NT2/D1 (cell line): ENCODE measurements around the gene ZFHX3.

Experiments
- YY1 ChIP-seq: IDR thresholded peaks from 2 replicates; pipeline ENCODE4 v1.6.1; 2011; ENCODE audit not compliant: insufficient read length, insufficient read depth
- ZNF274 ChIP-seq: IDR thresholded peaks from 2 replicates; pipeline ENCODE4 v1.6.1; 2011; ENCODE audit warnings: mild to moderate bottlenecking, low read depth, low read length

DNA sequence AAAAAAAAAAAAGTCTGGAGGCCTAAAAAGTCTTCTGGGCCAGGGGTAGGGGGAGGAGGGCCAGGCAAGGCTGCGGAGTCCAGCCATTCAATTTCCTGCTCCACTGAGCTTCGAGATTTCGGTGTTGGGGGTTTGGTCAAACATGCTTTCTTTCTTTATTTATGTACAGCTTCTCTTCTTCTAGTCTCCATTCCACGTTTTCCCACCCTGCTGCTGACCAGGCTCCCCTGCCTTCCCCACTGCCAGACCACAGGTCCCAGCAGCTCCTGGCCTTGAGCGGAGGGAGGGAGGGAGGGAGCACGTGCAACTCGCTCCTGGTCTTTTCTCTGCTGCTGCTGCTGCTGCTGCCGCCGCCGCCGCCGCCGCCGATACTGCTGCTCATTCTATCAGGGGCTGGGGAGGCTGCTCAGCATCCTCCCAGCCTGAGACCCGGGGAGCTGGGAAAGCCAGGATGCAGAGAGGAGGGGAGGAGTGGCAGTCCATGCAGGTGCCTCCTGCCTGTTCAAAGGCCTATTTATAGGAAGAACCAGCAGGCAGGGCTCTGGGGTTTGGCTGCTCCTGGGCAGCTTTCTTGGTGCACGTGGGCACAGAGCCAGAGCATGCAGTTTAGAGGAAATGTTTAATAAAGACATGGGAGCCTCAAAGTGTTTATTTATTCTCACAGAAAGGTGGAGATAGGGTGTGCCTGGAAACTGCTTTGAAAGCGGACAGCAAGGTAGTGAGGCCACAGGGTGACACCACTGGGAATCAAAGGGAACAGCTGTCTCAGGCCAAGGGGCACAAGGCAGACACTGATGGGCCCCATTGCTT, 23.4 kb upstream of the ZFHX3 start:
- TF ChIP-seq YY1, result no peak
- TF ChIP-seq ZNF274, result no peak
